LNCaP clone FGC (cell line): Measurements from ENCODE around the gene CPLX1.
"Not testable (repeated sequence)": the region's sequence is repeated elsewhere in the genome, so short reads cannot be mapped to it uniquely, and the experiment has no call there.

Experiments used
- DNase-seq: peaks from one replicate; pipeline ENCODE4 v3.0.0-alpha.2; 2011; ENCODE audit warnings: low read depth
- H3K4me3 ChIP-seq: 2 replicates; pipeline ENCODE4 v1.5.1; 2011; ENCODE audit warnings: mild to moderate bottlenecking, low read depth, low read length, control low read depth
- CTCF ChIP-seq: IDR thresholded peaks from 2 replicates; pipeline ENCODE4 v1.5.1; 2012; ENCODE audit warnings: mild to moderate bottlenecking; ENCODE audit not compliant: control insufficient read depth, insufficient read depth; ENCODE audit errors: extremely low read depth

Gene CPLX1

GRCh38 chr4:742742-743311, 83.1 kb downstream of the CPLX1 start:
- DNase-seq, result no peak
- H3K4me3 ChIP-seq, result no peak overlapping the region
- TF ChIP-seq CTCF, result peak; percentile 85

- no peak for DNase-seq
These were observed 83.7 kb downstream of the CPLX1 start for GRCh38 chr4:742096-742741.

GRCh38 chr4:740656-741282, 85.2 kb downstream of the CPLX1 start:
- DNase-seq, result no peak
- H3K4me3 ChIP-seq, result no peak overlapping the region
- TF ChIP-seq CTCF, result no peak

More at GRCh38 chr4:742096-742741, 83.7 kb downstream of the CPLX1 start:
- no peak for TF ChIP-seq CTCF
- no peak overlapping the region for H3K4me3 ChIP-seq

GRCh38 chr4:740011-740410, 85.9 kb downstream of the CPLX1 start:
- no peak for TF ChIP-seq CTCF
- no peak for DNase-seq
- no peak overlapping the region for H3K4me3 ChIP-seq

- TF ChIP-seq CTCF, result no peak
- H3K4me3 ChIP-seq, result no peak overlapping the region
- no peak for DNase-seq
These were observed 86.4 kb downstream of the CPLX1 start for GRCh38 chr4:739569-739968.

GRCh38 chr4:738781-739280, 87.1 kb downstream of the CPLX1 start:
- no peak for TF ChIP-seq CTCF
- DNase-seq, result no peak

GRCh38 chr4:736561-736960, 89.4 kb downstream of the CPLX1 start:
- H3K4me3 ChIP-seq, DNase-seq: not testable (repeated sequence)

More at GRCh38 chr4:738781-739280, 87.1 kb downstream of the CPLX1 start:
- H3K4me3 ChIP-seq, result no peak overlapping the region
